ENCODE data around the gene ACSBG1.
"Not testable (repeated sequence)": the region's sequence is repeated elsewhere in the genome, so short reads cannot be mapped to it uniquely, and the experiment has no call there.

ACSBG1 gene

DNA sequence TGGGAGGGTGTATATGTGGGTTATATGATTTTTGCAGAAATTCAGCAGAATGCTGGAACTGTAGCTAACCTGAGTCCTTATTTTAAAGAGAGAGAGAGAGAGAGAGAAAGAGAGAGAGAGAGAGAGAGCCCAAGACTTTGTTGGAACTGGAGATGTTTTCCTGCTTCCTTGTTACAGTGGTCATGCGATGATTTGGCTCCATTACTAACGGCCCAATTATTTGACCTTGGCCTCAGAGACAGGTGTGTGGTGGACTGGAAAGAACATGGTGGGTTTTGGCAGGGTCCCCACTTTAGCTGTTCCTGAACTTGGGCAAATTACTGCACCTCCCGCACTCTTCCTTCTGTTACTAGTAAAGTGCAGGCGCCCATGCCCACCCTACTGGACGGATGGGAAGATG lies 14.8 kb upstream of the ACSBG1 start:
- no peak for DNase-seq

DNA sequence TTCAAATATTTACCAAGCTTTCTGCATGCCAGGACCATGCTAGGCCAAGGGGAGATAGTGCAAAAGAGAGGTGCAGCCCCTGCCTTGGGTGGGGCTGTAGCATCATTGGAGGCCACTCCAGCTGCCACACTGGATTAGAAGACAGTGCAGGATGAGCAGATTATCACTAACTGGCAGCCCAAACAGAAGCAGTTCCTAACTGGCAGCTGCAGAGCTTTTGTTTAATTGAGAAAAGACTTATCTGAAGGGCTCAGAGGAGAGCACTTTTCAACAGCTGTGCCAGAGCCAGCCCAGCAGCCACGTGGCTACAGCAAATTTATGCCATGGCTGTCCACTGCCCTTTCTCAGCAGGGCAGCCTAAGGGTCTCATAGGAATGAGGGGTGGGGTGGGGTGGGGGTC lies 13.5 kb upstream of the ACSBG1 start:
- no peak for DNase-seq

DNA sequence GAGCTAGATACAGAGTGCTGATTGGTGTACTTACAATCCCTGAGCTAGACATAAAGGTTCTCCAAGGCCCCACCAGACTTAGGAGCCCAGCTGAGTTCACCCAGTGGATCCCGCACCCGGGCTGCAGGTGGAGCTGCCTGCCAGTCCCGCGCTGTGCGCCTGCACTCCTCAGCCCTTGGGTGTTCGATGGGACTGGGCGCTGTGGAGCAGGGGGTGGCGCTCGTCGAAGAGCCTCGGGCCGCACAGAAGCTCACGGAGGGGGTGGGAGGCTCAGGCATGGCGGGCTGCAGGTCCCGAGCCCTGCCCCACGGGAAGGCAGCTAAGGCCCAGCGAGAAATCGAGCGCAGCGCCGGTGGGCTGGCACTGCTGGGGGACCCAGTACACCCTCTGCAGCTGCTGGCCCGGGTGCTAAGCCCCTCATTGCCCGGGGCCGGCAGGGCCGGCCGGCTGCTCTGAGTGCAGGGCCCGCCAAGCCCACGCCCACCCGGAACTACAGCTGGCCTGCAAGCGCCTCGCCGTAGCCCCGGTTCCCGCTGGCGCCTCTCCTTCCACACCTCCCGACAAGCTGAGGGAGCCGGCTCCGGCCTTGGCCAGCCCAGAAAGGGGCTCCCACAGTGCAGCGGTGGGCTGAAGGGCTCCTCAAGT lies 11.7 kb upstream of the ACSBG1 start:
- DNase-seq, result not testable (repeated sequence)

DNA sequence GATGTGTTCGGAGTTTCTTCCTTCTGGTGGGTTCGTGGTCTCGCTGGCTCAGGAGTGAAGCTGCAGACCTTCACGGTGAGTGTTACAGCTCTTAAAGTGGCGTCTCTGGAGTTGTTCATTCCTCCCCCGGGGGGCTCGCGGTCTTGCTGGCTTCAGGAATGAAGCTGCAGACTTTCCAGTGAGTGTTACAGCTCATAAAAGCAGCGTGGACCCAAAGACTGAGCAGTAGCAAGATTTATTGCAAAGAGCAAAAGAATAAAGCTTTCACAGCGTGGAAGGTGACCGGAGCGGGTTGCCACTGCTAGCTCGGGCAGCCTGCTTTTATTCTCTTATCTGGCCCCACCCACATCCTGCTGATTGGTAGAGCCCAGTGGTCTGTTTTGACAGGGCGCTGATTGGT lies 11.0 kb upstream of the ACSBG1 start:
- not testable (repeated sequence) for DNase-seq

DNA sequence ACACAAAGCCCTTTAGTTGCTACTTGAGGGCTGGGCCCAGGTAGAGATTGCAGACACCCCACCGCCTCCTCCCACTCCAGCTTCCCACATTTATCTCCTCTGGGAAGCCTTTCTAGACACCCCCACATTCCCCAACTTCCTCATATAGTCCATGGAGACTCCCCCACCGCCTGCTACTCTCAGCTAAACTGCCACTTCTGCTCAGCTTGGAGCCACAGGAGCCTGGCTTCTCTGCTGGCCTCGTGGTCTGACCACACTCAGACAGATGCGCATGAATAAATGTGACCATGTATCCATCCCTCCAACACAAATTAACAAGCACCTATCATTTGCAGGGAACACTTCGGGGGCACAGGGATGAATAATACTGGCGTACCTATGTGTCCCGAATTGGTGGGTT lies 10.5 kb upstream of the ACSBG1 start:
- no peak for DNase-seq

DNA sequence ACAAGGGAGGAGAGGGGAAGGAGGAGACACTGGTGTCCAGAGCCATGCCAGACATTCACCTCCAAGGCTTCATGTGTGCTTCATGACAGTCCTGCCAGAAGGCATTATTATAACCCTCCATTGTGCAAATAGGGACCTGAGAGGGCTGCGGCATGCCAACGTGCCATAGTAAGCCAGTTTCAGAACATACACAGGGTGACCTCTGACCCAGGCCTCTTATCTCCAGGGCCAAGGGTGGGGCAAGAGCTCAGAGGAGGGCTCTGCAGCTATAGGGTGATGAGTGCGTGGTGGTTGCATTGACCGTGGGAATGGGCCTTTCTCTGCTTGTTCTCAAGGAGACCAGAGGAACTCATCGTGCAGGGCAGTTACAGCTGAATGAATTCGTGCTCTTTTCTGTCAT lies 9.7 kb upstream of the ACSBG1 start:
- DNase-seq, result no peak

DNA sequence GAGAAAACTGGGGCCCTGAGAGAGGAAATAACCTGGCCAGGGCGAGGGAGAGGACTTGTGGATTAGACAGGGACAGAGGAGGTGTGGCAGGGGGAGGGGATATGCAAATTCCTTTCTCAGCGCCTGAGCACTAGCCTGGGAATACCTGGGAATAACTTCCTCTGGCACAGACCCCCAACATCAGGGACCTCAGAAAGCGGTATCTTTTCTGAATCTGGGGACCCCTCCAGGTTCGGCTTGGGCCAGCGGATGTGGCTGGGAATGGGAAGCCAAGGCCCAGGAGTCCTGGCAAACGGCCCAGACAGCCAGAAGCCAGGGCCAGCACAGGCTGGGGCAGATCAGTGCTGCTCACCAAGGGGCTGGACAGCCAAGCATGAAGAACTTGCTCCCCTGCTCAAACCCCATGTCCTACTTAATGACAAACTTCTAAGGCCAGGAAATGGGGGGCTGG lies 9.2 kb upstream of the ACSBG1 start:
- DNase-seq, result no peak

DNA sequence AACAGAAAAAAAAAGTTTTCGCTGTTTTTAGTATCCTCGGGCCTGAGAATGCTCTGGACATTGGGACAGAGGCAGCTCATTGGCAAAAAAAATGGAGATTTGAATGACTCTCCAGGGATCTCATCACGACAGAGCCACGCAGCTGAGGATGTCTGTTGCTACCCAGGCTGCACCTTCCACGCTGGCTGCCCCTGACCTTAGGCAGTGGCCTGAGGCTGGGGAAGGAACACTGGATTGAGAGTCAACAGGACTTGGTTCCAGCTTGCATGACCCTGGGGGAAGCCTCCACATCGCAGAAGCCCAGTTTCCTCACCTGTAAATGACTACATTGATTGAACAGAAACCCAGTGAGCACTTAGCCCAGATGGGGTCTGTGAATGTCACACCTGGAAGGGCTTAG lies 8.7 kb upstream of the ACSBG1 start:
- DNase-seq, result no peak

DNA sequence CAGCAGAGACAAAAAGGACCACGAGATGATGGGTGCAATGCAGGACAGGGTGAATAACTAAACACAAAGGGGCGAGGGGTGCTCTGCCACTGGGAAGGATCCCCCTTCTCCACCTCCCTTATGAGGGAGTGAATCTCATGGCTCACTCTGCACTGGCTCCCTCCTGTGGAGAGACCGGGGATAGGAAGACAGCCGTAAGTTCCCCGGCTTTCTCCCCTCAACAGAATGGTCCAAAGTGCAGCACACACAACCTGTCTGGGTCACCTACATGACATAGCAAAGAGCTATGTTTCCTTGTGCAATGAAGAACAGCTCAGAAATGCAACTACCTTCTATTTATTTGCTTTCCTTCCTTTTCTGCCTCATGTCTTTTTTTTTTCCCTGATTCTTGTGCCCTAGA lies 7.8 kb upstream of the ACSBG1 start:
- DNase-seq, result no peak

DNA sequence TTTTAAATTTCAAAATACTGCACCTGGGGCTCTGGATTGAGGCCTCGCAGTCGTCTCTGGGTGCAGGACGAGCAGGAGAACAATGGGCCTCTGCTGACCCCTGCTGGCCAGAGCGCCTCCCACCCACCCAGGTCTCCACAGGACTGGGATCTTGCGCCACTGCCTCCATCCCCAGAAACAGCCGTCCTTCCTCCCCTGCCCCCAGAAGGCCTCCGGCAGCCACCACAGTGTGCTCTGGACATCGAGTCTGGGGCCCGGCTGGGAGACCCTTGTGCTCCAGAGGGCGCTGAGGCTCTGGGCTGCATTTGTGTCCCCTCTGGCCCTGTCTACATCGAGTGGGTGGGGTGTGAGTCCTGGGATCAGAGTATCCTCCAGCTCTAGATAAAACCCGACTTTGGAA lies 6.7 kb upstream of the ACSBG1 start:
- DNase-seq, result peak; percentile 49

DNA sequence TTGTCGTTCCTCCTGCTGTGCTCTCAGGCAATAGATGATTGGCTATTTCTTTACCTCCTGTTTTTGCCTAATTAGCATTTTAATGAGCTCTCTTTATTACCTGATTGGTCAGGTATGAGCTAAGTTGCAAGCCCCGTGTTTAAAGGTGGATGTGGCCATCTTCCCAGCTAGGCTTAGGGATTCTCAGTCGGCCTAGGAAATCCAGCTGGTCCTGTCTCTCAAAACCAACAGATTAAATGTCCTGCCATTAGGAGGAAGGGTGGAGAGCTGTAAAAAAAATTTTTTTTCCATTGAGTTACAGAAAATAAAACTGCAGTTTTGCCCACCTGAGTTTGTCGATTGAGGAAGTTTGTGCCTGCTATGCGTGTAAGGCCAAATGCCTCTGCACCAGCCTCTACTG lies 5.4 kb upstream of the ACSBG1 start:
- no peak for DNase-seq

DNA sequence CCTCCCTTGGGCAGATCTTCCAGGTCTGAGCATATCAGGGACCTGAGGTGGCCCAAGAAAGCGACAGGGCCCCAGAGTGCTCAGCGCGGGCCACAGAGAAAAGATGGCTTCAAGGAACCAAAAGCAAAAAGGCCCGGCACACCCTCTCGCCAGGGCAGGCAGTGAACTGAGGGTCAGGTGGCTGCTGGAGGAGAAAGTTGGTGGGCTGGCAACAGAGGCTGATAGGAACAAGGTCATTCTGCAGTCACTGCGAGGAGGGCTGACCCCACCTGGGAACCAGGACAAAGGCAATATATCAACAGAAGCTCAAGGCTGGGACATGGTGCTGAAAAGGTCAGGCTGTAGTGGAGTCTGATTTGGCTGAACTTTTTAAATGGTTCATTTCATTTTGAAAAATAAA lies 2.8 kb upstream of the ACSBG1 start:
- no peak for DNase-seq

DNA sequence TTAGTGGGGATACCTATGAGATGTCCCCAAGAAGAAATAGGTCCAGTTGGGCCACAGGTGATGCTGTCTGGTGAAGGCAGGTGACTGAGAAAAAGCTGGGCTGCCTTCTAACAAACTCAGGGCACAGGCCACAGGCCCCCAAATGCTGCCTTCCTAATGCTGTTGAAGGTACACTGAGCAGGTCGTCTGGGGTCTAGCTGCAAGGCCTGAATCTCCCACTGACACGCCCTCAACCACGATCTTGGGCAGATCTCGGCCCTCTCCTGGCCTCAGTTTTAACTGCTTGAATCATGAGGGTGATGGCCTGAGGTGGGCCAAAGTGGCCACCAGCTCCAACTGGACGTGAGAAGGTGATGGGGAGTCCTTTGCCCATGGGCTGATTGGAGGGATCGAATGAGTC lies 2.1 kb upstream of the ACSBG1 start:
- DNase-seq, result no peak

DNA sequence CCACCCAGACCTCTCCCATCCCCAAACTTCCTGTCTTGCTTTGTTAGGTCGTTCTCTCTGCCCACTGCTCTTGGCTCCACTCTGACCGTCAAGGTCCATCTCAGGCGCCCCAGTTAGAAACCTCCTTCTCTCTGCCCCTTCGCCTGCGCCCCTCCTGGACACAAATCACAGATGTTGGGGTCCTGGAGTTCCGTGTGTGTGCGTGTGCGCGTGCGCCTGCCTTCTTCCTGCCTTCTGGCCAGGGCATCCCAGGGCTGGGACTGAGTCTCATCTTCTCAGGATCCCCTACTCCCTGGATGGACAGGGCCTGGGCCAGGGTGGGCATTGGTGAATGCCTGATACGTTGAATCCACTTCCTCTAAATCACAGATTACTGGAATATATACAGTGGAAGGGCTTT lies 869 bp downstream of the ACSBG1 start:
- DNase-seq, result no peak

DNA sequence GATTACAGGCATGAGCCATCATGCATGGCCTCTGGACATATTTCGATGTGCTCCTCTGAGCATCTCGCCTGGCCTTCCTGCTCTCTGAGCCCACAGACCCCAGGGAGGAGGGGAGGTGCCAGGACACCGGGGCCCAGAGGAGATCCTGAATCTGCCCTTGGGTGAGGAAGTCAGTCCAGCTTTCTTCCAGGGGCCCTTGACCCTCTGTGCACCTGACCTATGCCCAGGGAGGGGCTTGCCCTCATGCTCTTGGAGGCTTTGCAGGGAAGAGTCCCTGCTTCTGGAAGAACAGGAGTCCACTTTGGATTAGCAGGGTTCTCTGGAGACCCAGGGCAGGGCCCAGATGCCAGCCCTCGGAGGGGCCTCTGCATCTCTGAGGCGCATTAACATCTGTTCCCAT lies 1.4 kb downstream of the ACSBG1 start:
- DNase-seq, result no peak

DNA sequence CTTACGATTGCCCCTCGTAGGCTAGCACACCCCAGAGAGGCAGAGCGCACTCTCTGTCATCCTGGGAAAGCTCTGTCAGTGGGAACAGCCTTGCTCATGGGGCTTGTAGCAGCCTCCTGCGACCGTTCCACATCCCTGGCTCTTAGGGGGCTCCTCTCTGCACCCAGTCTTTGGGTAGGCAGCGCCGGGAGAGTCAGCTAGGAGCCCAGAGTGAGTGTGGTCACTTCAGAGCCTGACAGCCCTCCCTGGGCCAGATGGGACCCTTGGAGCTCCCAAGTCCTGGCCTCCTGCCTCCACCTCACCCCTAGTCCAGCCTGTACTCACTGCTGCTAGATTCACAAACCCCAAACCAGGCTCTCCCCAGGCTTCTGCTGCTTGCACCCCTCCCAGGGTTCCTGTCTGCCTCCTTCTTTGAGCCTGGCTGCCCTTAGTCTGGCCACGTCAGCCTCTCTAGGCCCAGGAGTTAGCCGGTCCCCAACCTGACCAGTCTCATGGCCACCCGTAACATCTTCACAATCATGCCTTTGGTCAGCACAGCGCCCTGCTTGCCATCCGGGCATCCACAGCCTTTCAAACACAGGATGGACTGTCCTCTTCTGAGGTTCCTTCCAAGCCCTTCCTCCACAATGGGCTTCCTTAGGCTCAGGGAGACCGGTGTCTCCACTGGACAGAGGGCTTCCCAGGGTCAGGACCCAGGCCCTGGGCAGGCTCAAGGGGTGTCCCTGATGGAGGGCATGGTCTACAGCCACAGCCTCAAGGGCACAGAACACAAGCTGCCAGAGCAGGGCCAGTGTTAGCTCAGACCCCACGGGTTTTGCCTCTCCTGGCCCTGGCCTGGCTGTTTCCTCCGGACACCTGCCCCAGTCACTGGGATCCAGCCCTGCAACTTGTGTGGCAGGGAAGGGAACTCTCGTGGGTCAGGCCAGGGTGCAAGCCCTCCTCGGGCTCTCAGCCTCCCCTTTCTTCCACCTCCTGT lies 4.6 kb downstream of the ACSBG1 start:
- no peak for DNase-seq

DNA sequence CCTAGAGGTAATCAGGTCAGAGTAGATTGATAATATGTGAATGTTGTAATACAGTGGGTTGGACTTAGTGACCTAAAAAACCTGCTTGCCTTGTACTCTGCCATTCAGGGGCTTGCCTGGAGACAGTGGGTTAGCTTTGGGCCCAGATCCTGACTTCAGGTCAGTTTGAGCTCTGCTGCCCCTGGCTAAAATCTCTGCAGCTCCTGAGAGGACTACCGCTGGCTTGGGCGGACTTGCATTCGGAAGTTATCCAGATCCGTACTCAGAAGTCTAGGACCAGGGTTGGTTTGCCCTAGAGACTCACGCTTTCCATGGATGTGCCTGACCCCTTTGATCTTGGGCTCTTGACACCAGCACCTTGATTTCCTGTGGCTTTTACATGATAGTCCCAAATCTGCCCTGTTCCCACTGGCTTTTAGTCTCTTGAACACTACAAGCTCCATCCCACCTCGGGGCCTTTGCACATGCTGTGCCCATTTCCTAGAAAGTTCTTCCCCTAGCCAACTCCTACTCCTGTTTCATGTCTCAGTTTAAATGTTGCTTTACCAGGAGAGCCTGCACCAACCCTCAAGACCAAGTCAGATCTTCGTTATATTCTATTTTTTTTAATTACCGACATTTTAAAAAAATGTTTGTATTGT lies 5.9 kb downstream of the ACSBG1 start:
- no peak for DNase-seq

DNA sequence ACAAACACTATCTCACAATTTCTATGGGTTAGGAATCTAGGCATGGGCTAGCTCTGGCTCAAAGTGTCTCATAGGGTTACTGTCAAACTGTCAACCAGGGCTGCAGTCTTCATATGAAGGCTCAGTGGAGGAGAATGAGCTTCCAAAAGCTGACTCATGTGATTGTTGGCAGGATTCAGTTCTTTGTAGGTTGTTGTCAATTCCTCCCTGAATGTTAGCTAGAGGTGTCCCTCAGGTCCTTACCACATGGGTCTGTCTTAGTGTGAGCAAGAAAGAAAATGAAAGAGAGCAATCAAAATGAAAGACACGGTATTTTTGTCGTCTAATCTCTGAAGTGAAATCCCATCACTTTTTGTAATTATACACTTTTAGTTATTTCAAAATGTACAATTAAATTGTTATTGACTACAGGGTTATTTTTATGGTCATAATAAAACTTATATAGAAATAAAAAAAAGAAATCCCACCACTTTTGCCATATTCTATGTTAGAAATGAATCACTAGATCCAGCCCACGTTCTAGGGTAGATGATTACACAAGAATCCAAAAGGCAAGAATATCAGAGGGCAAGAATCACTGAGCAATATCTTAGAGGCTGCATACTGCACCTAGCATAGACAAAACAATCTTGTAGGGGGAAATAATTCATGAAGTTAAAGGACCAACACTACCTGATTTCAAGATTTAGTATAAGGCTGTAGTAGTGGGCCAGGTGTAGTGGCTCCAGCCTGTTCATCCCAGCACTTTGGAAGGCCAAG lies 8.4 kb downstream of the ACSBG1 start:
- DNase-seq, result no peak

DNA sequence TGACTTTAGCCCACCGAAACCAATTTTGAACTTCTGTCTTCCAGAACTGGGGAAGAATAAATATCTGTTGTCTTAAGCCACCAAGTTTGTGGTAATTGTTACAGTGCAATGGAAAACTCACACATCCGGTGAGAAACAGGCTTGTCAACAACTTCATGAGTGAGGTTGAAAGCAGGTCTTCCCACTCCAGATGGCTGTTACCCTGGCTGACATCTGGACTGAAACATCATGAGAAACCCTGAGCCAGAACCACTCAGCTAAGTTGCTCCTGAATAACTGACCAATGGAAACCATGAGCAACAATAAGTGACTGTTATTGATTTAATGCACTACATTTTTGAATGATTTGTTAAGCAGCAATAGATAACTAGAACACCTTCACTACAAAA lies 10.3 kb downstream of the ACSBG1 start:
- no peak for DNase-seq

DNA sequence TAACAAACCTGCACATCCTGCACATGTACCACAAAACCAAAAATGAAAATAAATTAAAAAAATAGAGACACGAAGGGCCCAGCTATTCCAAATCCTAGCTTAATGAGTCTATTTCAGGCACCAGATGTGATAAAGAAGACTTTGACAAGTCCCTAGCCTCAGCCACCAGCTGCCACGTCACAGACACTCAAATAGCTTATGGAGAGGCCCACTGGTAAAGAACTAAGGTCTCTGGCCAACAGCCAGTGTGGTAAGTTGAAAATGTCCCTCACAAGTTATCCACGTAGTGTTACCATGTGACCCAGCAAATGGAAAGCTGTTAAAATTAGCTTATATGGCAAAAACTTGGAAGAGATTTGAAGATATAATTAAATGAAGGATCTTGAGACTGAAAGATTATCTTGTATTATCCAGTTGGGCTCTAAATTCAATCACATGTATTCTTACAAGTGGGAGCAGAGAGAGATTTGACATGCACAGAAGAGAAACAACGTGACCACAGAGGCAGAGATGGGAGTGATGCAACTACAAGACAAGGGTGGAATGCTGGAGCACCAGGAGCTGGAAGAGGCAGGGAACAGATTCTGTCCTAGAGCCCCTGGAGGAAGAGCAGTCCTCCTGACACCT lies 10.9 kb downstream of the ACSBG1 start:
- DNase-seq, result no peak

DNA sequence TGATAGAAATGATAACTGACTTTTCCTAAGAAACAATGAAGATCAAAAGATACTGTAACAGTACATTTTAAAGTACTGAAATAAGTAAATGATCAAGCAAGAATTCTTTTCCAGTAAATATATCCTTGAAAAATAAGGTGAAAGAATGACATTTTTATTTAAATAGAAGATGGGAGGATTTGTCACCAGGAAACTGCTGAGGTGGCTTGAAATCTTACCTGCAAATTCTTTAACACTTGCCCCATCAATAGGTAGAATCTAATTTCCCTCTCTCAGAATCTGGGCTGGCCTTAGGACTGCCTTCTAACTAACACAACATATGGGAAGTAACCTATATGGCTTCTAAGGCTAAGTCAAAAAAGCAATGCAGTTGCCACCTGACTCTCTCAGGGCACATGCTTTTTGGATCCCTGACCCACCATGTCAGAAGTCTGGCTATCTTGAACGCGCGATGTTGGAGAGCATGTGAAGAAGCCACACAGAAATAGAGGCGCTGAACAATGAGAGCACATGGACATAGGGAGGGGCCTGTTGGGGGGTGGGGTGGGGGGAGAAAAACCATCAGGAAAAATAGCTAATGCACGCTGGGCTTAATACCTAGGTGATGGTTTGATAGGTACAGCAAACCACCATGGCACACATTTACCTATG lies 11.5 kb downstream of the ACSBG1 start:
- DNase-seq, result no peak

DNA sequence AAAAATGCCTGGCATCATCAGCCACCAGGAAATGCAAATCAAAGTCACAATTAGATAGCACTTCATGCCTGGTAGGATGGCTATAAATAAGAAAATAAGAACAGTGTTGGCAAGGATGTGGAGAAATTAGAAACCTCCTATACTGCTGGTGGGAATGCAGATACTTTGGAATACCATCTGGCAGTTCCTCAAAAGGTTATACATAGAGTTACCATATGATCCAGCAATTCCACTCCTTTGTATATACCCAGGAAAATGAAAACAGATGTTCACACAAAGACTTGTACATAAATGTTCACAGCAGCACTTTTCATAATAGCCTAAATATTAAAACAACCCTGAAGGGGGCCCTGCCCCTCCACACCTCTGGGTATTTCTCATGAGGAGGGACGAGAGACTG lies 13.7 kb downstream of the ACSBG1 start:
- no peak for DNase-seq
